ENCODE results near the gene MAP3K13.

- no peak for TF ChIP-seq CTCF (optimal IDR thresholded peaks at IDR 0.05 in 1 of 3, IDR thresholded peaks at IDR 0.05 in 1 of 3, conservative IDR thresholded peaks at IDR 0.05 in 1 of 3; ENCODE audit: extremely low read depth in 1 of 3, insufficient read depth in 2 of 3, low read length in 3 of 3)
- TF ChIP-seq EZH2 (IDR thresholded peaks at IDR 0.05; ENCODE audit: low read length): no peak
Measured at GRCh38 chr3:185532901-185533300, 170.0 kb downstream of the MAP3K13 start.
